NCI-H1436 treated with DMSO at 0.1 percent for 48 hours (cell line): Measurements from ENCODE around the gene DCST2.

Experiments used
- DNase-seq: peaks from one replicate; lab custom pipeline; 2025; lab: John Stamatoyannopoulos, UW

DCST2 gene

DNA sequence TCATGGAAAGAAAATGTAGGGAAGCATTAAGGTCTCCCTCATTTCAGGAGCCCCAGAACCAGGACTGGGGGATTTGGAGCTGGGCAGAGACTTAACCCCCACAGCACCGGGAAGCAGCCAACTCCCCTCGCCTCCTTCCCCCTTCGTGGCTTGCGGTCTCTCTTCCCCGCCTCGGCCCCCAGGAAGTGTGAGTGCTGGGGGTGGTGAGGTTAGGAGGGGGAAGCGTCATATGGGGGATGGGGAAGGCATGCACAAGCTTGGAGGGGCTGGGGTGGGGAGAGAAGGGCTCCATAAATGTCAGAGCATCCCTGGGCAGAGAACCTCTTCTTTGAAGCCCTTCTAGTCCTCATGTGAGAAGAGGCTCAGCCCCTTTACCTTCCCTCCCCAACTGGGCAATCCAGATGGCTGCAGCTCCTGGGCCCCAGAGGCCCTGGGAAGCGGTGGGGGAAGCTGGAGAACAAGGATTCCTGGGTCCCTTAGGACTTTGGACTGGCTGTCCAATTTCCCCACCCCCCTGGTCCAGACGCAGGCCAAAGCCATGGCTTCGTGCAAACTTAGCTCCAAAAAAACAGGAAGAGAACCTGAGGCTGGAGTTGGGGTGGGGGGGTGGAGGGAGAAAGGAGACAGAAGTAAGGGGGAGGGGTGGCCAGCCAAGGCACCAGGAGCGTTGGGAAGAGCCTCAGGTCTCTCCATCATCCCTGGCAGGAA lies 23.2 kb downstream of the DCST2 start:
- no peak for DNase-seq

DNA sequence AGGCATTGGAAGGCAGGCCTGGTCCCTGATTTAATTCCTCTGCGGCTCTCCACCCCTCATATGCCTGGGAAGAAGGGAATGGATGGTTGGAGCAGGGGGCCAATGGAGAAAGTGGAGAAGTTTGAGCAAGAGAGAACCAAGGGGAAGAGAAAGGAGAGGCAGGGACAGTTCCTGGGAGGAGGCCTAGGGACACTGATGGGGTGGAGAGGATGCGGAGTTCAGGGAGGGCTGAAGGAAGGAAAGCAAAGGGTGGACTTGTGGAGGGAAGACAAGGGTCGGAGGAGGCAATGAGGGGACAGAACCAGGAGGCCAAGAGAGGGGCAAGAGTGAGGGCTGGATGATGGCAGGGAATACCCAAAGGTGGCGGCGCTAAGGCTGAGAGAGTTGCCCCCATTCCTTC lies 23.8 kb downstream of the DCST2 start:
- no peak for DNase-seq

DNA sequence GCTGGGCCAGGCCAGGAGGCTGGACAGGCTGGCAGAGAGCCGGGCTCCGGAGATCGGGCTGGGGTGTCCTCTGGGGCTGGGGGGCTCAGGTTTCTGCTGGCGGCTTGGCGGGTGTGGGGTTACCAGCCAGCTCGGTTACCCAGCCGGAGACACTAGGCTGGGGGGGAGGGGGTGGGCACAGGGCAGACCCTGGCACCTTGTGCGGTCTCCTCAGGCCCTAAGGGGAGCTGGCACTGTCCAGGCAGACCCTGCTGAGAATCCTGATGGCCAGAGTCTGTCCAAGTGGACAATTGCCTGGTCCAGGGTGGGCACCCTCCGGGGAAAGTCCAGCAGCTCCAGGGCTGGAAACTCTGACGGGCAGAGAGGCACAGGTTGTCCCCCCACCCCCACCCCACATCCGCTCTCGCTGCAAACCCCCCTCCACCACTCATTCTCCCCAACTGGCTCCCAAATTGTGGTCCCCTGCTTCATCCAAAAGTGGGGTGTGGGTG lies 24.3 kb downstream of the DCST2 start:
- DNase-seq: no peak

GRCh38 chr1:155008015-155008941 lies 25.3 kb downstream of the DCST2 start:
- DNase-seq: no peak

- DNase-seq: no peak
These were observed 26.2 kb downstream of the DCST2 start for GRCh38 chr1:155007251-155007828.

- no peak for DNase-seq
These were observed 26.9 kb downstream of the DCST2 start for GRCh38 chr1:155006601-155007101.

- no peak for DNase-seq
These were observed 28.2 kb downstream of the DCST2 start for GRCh38 chr1:155005076-155006011.

DNA sequence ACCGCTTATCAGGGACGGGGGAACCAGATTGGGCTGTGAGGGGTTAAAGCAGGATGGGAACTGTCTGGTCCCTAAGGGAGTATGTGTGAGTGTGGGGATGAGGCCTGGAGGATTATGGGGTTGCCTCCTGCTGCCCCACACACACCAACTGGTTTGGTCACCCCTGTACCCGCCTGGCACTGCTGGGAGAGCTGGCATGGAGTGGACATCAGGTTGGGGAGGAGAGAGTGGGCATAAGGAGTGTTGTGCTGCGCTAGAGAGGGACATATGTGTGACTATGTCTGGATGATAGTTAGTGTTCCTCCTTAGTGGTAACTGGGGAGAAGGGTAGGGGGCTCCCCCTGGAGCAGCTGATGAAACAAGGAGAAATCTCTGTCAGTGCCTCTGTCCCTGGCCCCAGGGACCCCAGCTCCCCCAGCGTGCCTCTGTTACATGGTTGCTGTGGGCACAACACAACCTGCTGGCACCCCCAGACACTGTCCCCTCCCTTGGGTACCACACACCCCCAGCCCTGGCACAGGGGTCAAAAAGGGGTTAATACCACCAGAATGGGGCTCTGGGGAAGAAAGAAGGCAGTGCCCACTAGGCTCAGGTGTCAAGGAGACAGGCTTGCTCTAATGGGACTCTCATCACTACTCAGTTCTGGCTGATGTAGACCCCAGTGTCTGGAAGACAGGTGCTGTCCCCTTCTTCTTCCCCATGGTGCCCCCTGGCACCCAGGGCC lies 29.1 kb downstream of the DCST2 start:
- no peak for DNase-seq

DNA sequence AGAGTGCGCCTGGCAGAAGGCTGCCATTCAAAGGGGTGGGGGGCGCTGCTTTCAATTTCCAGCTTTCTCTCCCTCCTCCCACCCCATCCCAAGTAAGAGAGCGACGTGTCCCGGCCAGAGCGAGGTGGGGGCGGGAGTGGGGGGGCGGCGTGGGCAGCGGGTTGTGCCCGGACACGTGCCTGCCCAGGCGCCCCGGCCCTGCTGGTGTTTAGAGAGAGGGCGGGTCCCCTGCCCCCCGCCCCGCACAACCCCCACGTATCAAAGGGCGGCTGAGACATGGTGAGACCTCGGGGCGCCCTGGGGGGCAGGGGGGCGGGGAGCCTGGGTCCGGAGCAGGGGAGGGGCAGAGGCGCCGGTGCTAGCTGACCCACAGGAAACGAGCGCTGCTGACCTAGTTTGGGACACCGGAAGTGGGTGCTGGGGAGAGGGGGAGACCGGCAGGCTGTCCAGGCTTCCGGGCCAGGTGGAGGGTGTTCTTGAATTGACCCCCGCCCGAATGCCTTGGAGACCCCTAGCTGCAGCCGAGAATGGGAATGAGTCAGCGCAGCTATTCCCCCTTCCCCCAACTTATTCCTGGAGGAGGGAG lies 29.7 kb downstream of the DCST2 start:
- no peak for DNase-seq

- DNase-seq: no peak
These were observed 30.3 kb downstream of the DCST2 start for GRCh38 chr1:155003227-155003765.

DNA sequence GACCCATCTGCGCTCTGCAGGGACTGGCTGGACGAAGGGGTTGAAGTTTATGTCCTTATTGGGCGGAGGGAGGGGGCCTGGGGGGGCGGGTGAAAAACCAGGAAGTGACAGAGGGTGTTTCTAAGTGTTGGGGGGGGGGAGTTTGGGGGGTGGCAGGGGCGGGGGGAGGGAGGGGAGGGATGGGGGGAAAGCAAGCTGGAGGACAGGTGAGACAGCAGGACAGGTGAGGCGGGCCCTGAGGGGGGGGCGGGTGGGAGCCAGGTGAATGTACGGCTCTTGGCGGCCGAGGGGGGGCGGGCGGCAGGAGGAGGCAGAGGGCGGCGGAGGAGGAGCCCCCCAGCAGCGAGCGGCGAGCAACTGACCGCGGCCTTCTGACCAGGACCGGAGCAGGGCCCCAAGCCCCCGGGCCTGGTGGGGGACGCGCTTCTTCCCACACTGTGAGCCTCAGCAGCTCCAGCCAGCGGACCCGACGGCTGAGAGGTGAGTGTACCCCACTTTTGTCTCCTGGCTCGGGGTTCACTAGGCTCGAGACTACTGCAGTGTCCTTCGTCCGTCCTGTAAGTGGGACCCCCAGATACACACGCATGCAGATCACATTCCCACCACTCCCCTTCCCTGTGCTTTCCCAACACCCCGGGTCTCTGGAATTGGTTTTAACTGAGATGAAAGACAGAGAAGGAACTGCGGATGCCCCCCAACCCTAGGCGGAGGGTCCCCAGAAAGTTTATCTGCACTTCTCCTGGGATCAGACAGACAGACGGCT lies 30.9 kb downstream of the DCST2 start, which contains the start of gene ZBTB7B:
ZBTB7B (plus strand) TSS at position 339 of the 763 bp plus-strand sequence. CDS start 11,859 bp downstream, outside the sequence.
- DNase-seq: no peak

DNA sequence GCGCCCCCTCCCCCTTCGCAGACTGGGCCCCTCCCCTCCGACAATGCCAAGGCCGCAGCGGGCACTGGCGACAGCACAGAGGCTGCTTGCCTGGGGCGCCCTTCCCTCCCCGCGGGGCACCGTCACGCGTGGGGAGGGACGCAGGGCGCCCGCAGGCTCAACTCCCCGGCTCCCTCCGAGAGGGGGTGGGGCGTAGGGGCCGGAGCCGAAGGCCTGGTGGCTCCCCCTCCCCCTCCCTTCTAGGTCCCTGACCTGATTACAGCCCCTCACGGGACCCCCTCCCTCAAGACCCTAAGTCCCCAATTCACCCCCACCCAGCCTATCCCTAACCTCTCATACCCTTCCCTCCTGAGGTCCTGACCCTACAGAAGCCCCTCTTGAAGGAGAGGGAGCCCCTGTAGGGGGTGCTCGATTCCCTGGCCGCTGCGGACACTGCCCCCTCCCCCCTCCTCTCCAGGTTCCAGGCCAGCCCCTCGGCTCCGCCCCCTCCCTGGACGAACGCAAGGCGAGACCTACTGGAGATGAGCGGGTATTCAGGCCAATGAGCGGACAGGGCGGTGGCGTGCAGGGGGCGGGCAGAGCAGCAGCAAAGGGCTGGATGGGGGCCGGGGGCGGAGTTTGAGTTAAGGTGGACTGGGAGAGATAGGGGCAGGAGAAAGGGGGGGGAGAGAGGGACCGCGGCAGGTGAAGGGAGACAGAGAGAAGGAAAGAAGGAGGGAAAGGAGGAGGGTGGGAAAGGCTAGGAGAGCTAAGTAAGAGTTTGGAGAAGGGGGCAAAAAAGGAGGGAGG lies 31.7 kb downstream of the DCST2 start:
- DNase-seq: peak; percentile 90

DNA sequence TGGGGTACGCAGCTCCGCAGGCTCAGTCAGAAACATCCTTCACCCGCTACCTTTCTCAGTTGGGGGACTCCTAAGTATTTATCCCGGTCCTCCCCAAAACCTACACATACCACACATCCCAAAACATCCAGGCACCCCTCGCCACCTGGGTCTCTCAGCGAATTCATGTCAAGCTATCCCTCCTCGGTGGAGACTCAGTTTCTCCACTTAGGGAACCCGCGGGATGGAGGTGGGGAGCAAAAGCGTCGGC lies 32.2 kb downstream of the DCST2 start:
- DNase-seq: no peak

DNA sequence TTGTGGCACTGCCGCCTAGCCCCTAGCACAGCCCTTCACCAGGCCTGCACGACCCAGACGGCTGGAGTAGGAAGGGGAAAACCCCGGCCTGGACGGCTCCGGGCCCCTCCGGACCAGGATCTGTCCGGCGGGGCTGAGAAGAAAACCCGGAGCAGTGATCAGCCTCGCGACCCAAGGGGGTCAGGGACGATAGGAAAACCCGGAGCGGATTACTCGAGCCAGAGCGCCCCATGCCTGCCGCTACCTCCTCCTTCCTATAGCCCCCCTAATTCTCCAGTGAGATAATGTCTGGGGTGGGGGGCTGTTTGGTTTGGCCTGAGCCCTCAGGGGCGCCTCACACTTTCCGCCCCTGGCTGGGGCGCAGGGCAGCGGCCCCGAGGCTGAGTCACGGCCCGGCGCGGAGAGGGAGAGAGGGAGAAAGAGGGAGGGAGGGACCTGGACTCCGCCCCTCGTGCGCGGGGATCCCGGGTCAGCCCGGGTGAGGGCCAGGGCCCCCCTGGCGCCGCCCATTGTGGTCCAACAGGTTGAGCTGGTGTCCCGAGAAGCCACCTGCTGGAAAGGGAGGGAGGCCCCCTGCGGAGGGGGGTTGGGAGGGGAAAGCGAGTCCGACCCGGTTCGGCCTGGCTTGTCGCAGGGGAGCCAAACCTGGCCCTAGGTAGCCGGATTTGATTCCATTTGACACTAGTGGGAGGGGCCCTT lies 32.7 kb downstream of the DCST2 start:
- peak; percentile 52 for DNase-seq

DNA sequence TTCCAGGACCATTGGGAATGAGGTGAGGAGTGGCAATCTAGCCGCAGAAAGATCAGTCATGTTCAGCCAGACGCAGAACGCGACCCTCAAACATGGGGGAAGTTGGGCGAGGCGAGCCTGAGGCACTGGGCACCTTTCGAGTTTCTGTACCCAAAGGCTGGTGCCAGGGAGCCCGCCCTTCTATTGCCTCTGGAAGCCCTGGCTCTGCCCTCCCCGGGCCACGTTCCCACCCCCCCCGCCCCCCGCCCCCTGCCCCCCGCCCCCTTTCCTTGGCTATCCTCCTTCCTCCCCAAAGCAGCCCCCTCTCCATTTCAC lies 33.2 kb downstream of the DCST2 start:
- no peak for DNase-seq

DNA sequence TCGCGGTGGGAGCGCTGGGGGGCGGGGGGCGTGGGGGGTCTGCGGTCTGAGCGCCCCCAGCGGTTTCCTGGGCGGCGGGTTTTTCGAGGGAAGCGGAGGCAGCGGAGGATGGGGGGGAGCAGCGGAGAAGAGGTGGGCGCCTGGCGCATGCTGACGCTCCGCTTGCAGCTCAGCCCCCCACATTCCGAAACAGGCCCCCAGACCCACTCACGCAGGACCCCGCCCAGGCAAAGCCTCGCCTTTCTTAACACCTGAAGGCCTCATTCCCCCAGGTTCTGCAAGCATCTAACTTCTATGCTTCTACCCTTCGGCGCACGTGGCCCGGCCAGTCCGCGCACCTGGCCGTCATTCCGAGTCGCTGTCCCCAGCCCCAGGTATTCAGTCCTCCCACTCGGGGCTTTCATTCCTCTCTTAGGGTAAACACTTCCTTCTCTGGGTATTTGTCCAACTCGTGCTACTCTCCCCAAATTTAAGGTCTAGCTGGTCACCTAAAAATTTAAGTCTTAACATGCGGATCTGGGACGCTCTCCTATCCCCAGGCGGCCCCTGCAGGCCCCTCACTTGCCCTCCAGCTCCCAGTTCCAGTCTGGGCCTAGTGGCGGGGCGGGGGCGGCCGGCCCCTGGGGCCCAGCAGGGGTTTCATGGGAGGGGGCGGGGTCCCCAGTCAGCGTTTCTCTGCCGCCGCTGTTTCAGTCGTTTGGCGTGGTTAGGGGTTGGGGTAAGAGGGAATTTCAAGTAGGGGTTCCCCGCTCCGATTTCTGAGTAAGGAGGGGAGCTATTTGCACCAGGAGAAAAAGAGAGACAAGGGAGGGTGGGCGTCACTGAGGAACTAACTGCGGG lies 33.8 kb downstream of the DCST2 start:
- DNase-seq: no peak
